GM12865 (cell line): ENCODE measurements around the gene TCHH.

Experiments
- DNase-seq: peaks from one replicate; pipeline ENCODE4 v3.0.0; 2010; ENCODE audit warnings: low read depth
- H3K4me3 ChIP-seq: 2 replicates; pipeline ENCODE4 v1.5.1; 2011; ENCODE audit warnings: mild to moderate bottlenecking, low read depth, low read length, control low read depth
- CTCF ChIP-seq: IDR thresholded peaks from 2 replicates; pipeline ENCODE4 v1.5.1; 2011; ENCODE audit warnings: low read length, control low read depth, low read depth, inconsistent platforms; ENCODE audit not compliant: insufficient read depth; ENCODE audit errors: missing control alignments

The TCHH gene

DNA sequence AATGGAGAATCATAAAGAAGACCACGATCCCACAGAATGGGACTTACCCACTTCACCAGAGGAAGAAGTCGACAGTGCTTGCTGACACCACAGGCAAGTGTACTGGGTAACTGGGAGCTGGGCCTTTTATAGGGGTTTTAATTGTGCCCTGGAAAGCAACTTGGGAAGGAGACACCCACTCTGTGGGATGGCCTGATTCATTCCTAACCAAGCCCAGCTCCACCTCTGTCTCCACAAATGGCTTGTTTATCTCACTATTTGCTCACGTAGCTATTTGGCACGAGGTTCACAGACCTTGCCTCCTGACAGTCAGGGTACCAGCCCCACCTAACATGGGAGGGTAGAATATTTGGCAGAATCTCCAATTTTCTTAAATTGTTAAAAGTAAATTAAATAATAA, at the start of gene TCHH:
TCHH (minus strand) TSS at position 101 of the 400 bp plus-strand sequence. CDS start 1,364 bp downstream, outside the sequence.
- H3K4me3 ChIP-seq: no peak within 1 kb of the TSS
- DNase-seq: no peak
- TF ChIP-seq CTCF: no peak

- H3K4me3 ChIP-seq: no peak overlapping the region
- DNase-seq: no peak
- TF ChIP-seq CTCF: no peak
These were observed 49.4 kb upstream of the TCHH start for GRCh38 chr1:152164517-152165136.

DNA sequence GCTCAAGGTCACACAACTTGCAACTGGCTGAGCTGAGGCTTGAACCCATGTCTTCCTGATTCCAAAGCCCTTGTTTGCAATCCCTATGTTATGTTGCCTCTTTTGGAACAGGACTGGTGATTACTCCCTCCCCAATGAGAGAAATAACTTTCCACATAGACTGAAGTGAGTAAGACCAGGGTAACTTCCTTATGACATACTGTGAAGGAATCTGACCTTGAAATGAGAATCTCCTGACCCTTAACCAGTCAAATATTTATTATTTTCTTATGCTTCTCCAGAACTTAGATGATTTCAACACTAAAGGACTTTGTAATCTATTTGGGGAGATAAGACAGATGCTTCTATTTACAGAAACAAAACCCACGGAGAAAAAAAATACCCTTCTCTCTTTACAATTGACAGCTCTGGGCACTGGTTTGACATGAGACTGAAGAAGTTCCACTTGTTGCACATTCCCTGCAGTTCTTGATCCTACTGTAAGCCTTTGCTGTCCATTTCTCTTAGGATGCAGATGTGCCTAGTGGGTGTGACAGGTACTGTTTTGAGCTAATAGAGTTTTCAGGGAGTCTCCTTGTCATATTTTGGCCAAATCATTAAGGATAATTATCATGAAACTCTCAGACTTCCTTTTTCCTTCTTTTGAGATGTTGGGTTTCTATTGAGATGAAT, 47.7 kb upstream of the TCHH start:
- TF ChIP-seq CTCF: no peak
- DNase-seq: no peak
- no peak overlapping the region for H3K4me3 ChIP-seq

DNA sequence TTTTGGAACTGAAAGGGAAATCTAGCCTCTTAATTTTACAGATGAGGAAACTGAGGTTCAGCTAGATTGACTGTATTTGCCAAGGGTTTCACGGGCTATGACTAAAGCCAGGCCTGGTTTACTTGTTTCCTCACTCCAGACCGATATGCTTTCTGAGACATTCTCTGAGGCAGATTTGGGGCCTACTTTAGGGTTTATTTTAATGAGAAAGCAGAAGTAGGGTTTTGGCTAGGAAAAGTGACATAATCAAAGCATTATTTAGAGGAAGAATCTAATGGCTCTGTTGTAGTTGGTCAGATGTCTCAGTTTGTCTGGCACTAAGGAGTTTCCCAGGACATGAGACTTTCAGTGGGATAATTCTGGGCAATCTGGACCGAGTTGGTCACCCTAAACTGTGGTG, 45.3 kb upstream of the TCHH start:
- no peak for TF ChIP-seq CTCF
- H3K4me3 ChIP-seq: no peak overlapping the region
- DNase-seq: no peak

DNA sequence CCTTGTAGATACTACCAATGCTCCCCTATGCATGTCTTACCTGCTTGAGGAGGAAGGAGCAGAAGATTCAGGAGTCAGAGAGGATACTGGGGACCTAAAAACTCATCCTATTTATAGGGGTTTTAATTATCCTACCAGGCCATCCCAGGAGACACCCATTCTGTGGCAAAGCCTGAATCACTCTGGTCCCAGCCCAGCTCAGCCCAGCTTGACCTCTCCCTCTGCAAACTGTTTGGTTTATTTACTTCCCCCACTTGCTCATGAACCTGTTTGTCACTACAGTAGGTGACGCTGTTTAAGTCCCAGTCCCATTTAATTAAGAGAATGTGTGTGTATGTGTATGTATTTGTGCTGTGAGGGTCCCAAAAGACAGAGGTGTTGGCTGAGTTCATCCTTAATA, 43.9 kb upstream of the TCHH start, which contains the start of gene RPTN:
RPTN (minus strand) TSS at position 85 of the 400 bp plus-strand sequence. CDS start 1,339 bp downstream, outside the sequence.
- DNase-seq: no peak
- TF ChIP-seq CTCF: no peak

DNA sequence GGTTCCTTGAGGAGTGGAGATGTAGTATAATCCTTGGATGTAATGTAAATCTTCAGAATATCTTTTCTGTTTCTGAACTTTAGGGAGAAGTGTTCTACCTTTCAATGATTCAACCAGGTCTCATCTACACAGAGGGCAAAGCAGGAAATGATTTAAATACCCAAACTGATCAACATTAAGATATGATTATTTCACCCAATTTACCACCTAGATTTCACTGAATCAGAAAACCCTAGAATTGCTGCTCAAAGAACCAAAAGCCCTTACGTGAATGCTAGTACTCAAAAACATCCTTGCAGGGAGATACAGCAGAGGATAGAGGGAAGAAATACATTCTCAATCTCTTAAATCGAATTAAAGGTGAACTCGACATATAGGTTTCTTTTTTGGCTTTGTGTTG, 38.8 kb upstream of the TCHH start:
- no peak for TF ChIP-seq CTCF
- no peak for DNase-seq
- no peak overlapping the region for H3K4me3 ChIP-seq

More for the DNA sequence above, 43.9 kb upstream of the TCHH start, which contains the start of gene RPTN:
- H3K4me3 ChIP-seq: no peak within 1 kb of the TSS
